Measurements from ENCODE around the gene ELMOD1. TPM values are rescaled to one million over a fixed set of nuclear protein-coding genes. Genes with fewer than 3 reads are reported as not detected.
A peak's percentile ranks its signal among the peaks of the same experiment; 100 is the strongest.

ELMOD1 gene
- total and polyA plus RNA-seq, 2 of the 4 experiments (the other 2 are of a cell fraction) = 0.18 to 0.29 TPM

GRCh38 chr11:107592813-107593212, 1.9 kb downstream of the ELMOD1 start:
- no peaks in the 10 kb centered on the region for H3K36me3 ChIP-seq (ENCODE audit: control insufficient read depth, insufficient read depth, low read length)
- H2BK5ac ChIP-seq (ENCODE audit: low read depth, low read length, poor library complexity, severe bottlenecking) = no peak overlapping the region
- ATAC-seq (ENCODE audit: low read depth) = no peak
- no peak overlapping the region for H3K14ac ChIP-seq (replicated peaks; ENCODE audit: low read depth, low read length)
- H4K91ac ChIP-seq (ENCODE audit: insufficient read depth, low read depth, low read length) = no peak overlapping the region
- H3K9ac ChIP-seq (ENCODE audit: low read depth, low read length) = no peak overlapping the region
- no peak overlapping the region for H2BK20ac ChIP-seq (ENCODE audit: low read depth, low read length)
- no peak overlapping the region for H3K4me3 ChIP-seq (ENCODE audit: insufficient read depth, low read depth, low read length)
- 0 out of 2 replicates have a peak overlapping the region, but pooled peaks have one; percentile 53 for H3K23ac ChIP-seq (ENCODE audit: low read depth, low read length)
- H2BK120ac ChIP-seq (ENCODE audit: low read depth, low read length) = no peak overlapping the region
- H3K27ac ChIP-seq (ENCODE audit: insufficient read depth, low read length) = no peak overlapping the region
- H3K9me1 ChIP-seq (ENCODE audit: insufficient read depth, low read length) = no peaks in the 10 kb centered on the region
- intact Hi-C loops (cut with micrococcal nuclease) (no loop called here), dilution Hi-C loops (cut with HindIII; ENCODE audit: low sequenced_read_pairs, unreplicated experiment) (no loop called here), in situ Hi-C loops (cut with MboI; ENCODE audit: low sequenced_read_pairs) (loop anchor here (25.0 kb wide), 1 partner anchor 1069 kb away; the partner anchor contains the start of gene DDX10)
- no peak for DNase-seq
- TF ChIP-seq CHD1 (IDR thresholded peaks at IDR 0.05; ENCODE audit: low read depth, low read length) (no peak), CEBPB (IDR thresholded peaks at IDR 0.05; ENCODE audit: low read depth, low read length) (peak; percentile 17; the same call in 1 of the 2 replicates)
- H4K20me1 ChIP-seq (ENCODE audit: insufficient read depth, low read length) = no peaks in the 10 kb centered on the region
- peaks cover 5% of the 10 kb centered on the region for H3K4me1 ChIP-seq (ENCODE audit: control insufficient read depth, insufficient read depth, low read length)
- H2AK5ac ChIP-seq (ENCODE audit: low read depth, low read length) = no peak overlapping the region
- no peak overlapping the region for H3K4me2 ChIP-seq (ENCODE audit: low read depth, low read length)
- ChIA-PET CTCF (no interaction called here), POLR2A (ENCODE audit: unreplicated experiment) (no interaction called here)
- H2AFZ ChIP-seq (replicated peaks; ENCODE audit: low read length, poor library complexity) = no peak overlapping the region
- no peak overlapping the region for H2BK15ac ChIP-seq (ENCODE audit: low read depth, low read length)
- no peaks in the 10 kb centered on the region for H3K79me1 ChIP-seq (ENCODE audit: low read depth in 1 of 2, low read length in 2 of 2)
- H3K56ac ChIP-seq (ENCODE audit: extremely low read depth, insufficient read depth, low read length) = no peak overlapping the region
- WGBS, 2 experiments (ENCODE audit: extremely low coverage in 2 of 2, insufficient read length in 1 of 2) = no CpG with 5 or more reads among the region's 5 CpGs
- BruUV-seq (replicated peaks) = no TSS peak
- H4K8ac ChIP-seq (ENCODE audit: low read depth in 2 of 2, low read length in 2 of 2) = no peak overlapping the region
- no peaks in the 10 kb centered on the region; the same call in 1 of the 2 replicates for H3K9me3 ChIP-seq (ENCODE audit: control insufficient read depth, insufficient read depth, low read length)
- no peak overlapping the region for H3K18ac ChIP-seq (ENCODE audit: low read depth, low read length)
- H3K4ac ChIP-seq (ENCODE audit: low read depth, low read length) = no peak overlapping the region
- H2AK9ac ChIP-seq (replicated peaks; ENCODE audit: low read depth, low read length, poor library complexity) = no peak overlapping the region
- peaks cover 39% of the 10 kb centered on the region for H3K27me3 ChIP-seq (ENCODE audit: control insufficient read depth, insufficient read depth, low read length)
- H4K5ac ChIP-seq (ENCODE audit: low read depth, low read length) = no peak overlapping the region
